ENCODE results near the gene GAN. TPM values are rescaled to one million over a fixed set of nuclear protein-coding genes. Genes with fewer than 3 reads are reported as not detected.

The GAN gene
- total and polyA plus RNA-seq, 9 of the 15 experiments (the other 6 are each of a cell fraction or from before 2014, with no cell fraction given) = 0.83 to 15.1 (median 5.2) TPM

DNA sequence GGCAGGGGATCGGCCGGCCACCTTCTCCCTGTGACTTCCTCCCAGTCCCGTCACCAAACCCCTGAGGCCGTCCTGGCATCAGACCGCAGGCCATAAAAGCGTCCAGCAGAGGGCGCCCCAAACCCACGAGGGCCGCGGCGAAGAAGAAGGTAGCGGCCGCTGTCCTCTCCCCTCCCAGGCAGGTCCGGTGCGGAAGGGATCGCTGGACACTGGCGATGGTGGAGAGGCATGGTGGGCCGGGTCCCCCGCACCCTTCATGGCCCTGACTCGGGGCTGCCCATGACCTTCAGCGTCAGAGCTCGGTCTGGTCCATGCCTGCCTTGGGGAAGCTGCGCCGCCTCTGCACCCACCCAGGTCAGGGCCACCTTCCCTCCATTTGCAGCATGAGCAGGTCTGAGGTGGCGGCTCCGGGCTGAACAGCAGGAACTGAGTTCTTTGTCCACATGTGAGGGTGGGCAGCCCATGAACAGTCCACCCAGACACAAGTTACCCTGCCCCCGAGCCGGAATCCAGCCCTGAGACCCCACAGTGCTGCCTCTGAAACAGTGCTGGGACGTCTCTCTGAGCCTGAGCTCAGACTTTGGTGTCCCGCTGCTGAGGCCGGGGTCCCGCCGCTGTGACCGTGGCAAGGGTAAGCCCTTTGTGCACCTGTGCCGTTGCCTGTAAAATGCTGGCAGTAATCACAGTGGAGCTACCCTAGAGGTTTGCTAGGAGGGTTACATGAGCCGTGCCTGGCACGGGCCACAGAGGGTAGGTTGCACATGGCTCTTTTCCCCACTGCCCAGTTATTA, 89.0 kb downstream of the GAN start (continued):
- TF ChIP-seq CCNT2 (IDR thresholded peaks at IDR 0.05; ENCODE audit: borderline replicate concordance, extremely low read depth, insufficient read length, low read depth, low read length) (no peak), NELFE (IDR thresholded peaks at IDR 0.05; ENCODE audit: insufficient read depth, insufficient read length) (no peak), IRF2 (CRISPR knock-in tag; IDR thresholded peaks at IDR 0.05) (no peak), ZNF165 (CRISPR knock-in tag; IDR thresholded peaks at IDR 0.05; ENCODE audit: borderline replicate concordance) (no peak), FOSL1 (tag; conservative IDR thresholded peaks at IDR 0.05) (no peak), NR4A1 (CRISPR knock-in tag; IDR thresholded peaks at IDR 0.05) (no peak), NR4A1 (tag; IDR thresholded peaks at IDR 0.05) (no peak), NCOA6 (IDR thresholded peaks at IDR 0.05) (no peak), ATF7 (IDR thresholded peaks at IDR 0.05) (peak; percentile 55; the same call in 1 of the 2 replicates), RFX7 (CRISPR knock-in tag; IDR thresholded peaks at IDR 0.05) (no peak), BRCA1 (IDR thresholded peaks at IDR 0.05) (no peak), BRCA1 (CRISPR knock-in tag; IDR thresholded peaks at IDR 0.05) (no peak), NFRKB (IDR thresholded peaks at IDR 0.05; ENCODE audit: low read depth) (no peak), POLR2AphosphoS5 (IDR thresholded peaks at IDR 0.05; ENCODE audit: control insufficient read depth, insufficient read depth, low read depth, low read length) (no peak), ZNF212 (CRISPR knock-in tag; IDR thresholded peaks at IDR 0.05) (no peak), RB1 (IDR thresholded peaks at IDR 0.05; ENCODE audit: low read depth) (peak; percentile 96), NCOA1 (IDR thresholded peaks at IDR 0.05; ENCODE audit: low read depth) (no peak), GATAD2A (IDR thresholded peaks at IDR 0.05) (no peak), ZNF3 (CRISPR knock-in tag; IDR thresholded peaks at IDR 0.05) (no peak), NFE2 (IDR thresholded peaks at IDR 0.05; ENCODE audit: low read depth) (no peak), NFYB (IDR thresholded peaks at IDR 0.05; ENCODE audit: extremely low read depth, insufficient read length) (no peak), SRF (CRISPR knock-in tag; IDR thresholded peaks at IDR 0.05) (peak in 1 of 2 experiments; percentile 71; a peak in 1 of 4 replicates), KLF16 (IDR thresholded peaks at IDR 0.05) (0 out of 2 replicates have a peak, but pooled peaks have one; percentile 18), CTBP1 (IDR thresholded peaks at IDR 0.05; ENCODE audit: borderline replicate concordance) (peak; percentile 93), ZFP30 (CRISPR knock-in tag; IDR thresholded peaks at IDR 0.05; ENCODE audit: borderline replicate concordance) (no peak), PURB (CRISPR knock-in tag; IDR thresholded peaks at IDR 0.05; ENCODE audit: low read depth) (no peak)
- TF ChIP-seq, protein P1, sequence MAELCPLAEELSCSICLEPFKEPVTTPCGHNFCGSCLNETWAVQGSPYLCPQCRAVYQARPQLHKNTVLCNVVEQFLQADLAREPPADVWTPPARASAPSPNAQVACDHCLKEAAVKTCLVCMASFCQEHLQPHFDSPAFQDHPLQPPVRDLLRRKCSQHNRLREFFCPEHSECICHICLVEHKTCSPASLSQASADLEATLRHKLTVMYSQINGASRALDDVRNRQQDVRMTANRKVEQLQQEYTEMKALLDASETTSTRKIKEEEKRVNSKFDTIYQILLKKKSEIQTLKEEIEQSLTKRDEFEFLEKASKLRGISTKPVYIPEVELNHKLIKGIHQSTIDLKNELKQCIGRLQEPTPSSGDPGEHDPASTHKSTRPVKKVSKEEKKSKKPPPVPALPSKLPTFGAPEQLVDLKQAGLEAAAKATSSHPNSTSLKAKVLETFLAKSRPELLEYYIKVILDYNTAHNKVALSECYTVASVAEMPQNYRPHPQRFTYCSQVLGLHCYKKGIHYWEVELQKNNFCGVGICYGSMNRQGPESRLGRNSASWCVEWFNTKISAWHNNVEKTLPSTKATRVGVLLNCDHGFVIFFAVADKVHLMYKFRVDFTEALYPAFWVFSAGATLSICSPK (IDR thresholded peaks at IDR 0.05; ENCODE audit: borderline replicate concordance) = no peak
- TF ChIP-seq, protein P2, sequence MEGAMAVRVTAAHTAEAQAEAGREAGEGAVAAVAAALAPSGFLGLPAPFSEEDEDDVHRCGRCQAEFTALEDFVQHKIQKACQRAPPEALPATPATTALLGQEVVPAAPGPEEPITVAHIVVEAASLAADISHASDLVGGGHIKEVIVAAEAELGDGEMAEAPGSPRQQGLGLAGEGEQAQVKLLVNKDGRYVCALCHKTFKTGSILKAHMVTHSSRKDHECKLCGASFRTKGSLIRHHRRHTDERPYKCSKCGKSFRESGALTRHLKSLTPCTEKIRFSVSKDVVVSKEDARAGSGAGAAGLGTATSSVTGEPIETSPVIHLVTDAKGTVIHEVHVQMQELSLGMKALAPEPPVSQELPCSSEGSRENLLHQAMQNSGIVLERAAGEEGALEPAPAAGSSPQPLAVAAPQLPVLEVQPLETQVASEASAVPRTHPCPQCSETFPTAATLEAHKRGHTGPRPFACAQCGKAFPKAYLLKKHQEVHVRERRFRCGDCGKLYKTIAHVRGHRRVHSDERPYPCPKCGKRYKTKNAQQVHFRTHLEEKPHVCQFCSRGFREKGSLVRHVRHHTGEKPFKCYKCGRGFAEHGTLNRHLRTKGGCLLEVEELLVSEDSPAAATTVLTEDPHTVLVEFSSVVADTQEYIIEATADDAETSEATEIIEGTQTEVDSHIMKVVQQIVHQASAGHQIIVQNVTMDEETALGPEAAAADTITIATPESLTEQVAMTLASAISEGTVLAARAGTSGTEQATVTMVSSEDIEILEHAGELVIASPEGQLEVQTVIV (CRISPR knock-in tag; IDR thresholded peaks at IDR 0.05; ENCODE audit: borderline replicate concordance) = no peak
